Gastroesophageal sphincter (tissue), 4 donors: ENCODE results near the gene REEP1. TPM values are rescaled to one million over a fixed set of nuclear protein-coding genes. Genes with fewer than 3 reads are reported as not detected.

Experiments
- ATAC-seq: fragments of 150-250 bp; one replicate; pipeline ENCODE4 v1.9.1; 2016; ENCODE audit warnings: mild to moderate bottlenecking, moderate library complexity
- H3K27ac ChIP-seq, 4 donors: fragments of 200-600 bp; sonication (generic) in 3 of 4; 1 replicate in 3 of 4; 2 replicates in 1 of 4; pipeline ENCODE4 v1.5.1; 2016 to 2019
- H3K27me3 ChIP-seq: fragments of 200-600 bp; sonication (generic); one replicate; pipeline ENCODE4 v1.5.1; 2019
- H3K36me3 ChIP-seq, 2 donors: fragments of 200-600 bp; sonication (generic); one replicate each; pipeline ENCODE4 v1.5.1; 2019; ENCODE audit warnings: control low read depth in 1 of 2
- H3K4me1 ChIP-seq, 3 donors: fragments of 200-600 bp; sonication (generic); 1 replicate in 2 of 3; 2 replicates in 1 of 3; pipeline ENCODE4 v1.5.1; 2016 to 2019; ENCODE audit warnings: control low read depth in 2 of 3
- H3K4me3 ChIP-seq, 2 donors: fragments of 200-600 bp; sonication (generic); one replicate each; pipeline ENCODE4 v1.5.1; 2019; ENCODE audit warnings: mild to moderate bottlenecking in 1 of 2, moderate library complexity in 1 of 2
- H3K9me3 ChIP-seq, 3 donors: fragments of 200-600 bp; sonication (generic); one replicate each; pipeline ENCODE4 v1.5.1; 2017 to 2019; ENCODE audit warnings: control low read depth in 2 of 3
- EP300 ChIP-seq: sonication (generic); formaldehyde crosslinking; IDR thresholded peaks from one replicate; pipeline ENCODE4 v1.6.1; 2017; ENCODE audit warnings: antibody characterized with exemption, mild to moderate bottlenecking
- POLR2A ChIP-seq, 2 donors: fragments of 450-650 bp; IDR thresholded peaks; one replicate each; pipeline ENCODE4 v1.6.1; 2017; ENCODE audit warnings: antibody characterized with exemption in 2 of 2, mild to moderate bottlenecking in 2 of 2, moderate library complexity in 1 of 2
- POLR2AphosphoS5 ChIP-seq: sonication (generic); formaldehyde crosslinking; IDR thresholded peaks from one replicate; pipeline ENCODE4 v1.6.1; 2017; ENCODE audit warnings: antibody characterized with exemption
- WGBS, 2 donors: methylation state at CpG; one replicate each; pipeline ENCODE4 v1.1.5; 2018; ENCODE audit warnings: low coverage in 1 of 2; 5-methylcytosine and 5-hydroxymethylcytosine counted together
- small RNA-seq, 4 donors: library from RNA; depleted of rRNA; stranded (forward); fragments of <200 nt; gene quantifications; one replicate each; pipeline ENCODE3, GENCODE V24; 2016
- total RNA-seq, 4 donors: library from RNA; depleted of rRNA; stranded (reverse); fragments of >200 nt; gene quantifications; one replicate each; pipeline ENCODE4 v1.1.0, GENCODE V29; 2016
- TF ChIP-seq, protein P1 (sequence below), 4 experiments: fragments of 200-600 bp in 2 of 4; fragments of 450-650 bp in 2 of 4; sonication (generic) in 1 of 4; IDR thresholded peaks; one replicate each; pipeline ENCODE4 v1.5.1; 2017 to 2019; ENCODE audit warnings: antibody characterized with exemption in 4 of 4, mild to moderate bottlenecking in 2 of 4, moderate library complexity in 2 of 4

REEP1 gene
- total RNA-seq, 4 donors from 2014 or later: 22.9 to 107 (median 70.7) TPM

DNA sequence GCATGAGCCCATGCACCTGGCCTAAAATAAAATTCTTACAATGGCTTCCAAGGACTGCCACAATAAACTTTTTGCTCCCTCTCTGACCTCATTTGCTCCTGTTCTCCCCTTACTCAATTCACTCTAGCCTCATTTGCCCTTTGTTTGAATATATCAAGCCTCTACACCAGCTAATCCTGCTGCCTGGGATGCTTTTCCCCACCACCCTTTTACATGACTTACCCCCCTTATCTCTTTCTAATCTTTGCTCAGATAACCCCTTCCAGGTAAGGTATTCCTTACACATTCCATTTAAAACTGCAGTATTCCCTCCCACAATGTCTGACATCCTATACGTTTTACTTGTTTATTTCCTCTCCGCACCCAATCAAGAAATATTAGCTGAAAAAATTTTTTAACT is 164.8 kb downstream of the REEP1 start:
- no peaks in the 10 kb centered on the region for H3K9me3 ChIP-seq
- peaks cover 6 to 85% of the 10 kb centered on the region in 2 donors for H3K36me3 ChIP-seq
- H3K27me3 ChIP-seq: no peaks in the 10 kb centered on the region
- no peak overlapping the region for H3K4me3 ChIP-seq
- no peak overlapping the region for H3K27ac ChIP-seq
- peaks cover 0 to 6% (median 0%) of the 10 kb centered on the region in 3 donors for H3K4me1 ChIP-seq
- no peak for ATAC-seq
- WGBS, 2 donors: 8 to 75% methylated on average over 1 of the region's 2 CpGs
- TF ChIP-seq EP300 (no peak), POLR2AphosphoS5 (no peak), POLR2A (IDR thresholded peaks at IDR 0.05) (no peak)
- TF ChIP-seq, protein P1, sequence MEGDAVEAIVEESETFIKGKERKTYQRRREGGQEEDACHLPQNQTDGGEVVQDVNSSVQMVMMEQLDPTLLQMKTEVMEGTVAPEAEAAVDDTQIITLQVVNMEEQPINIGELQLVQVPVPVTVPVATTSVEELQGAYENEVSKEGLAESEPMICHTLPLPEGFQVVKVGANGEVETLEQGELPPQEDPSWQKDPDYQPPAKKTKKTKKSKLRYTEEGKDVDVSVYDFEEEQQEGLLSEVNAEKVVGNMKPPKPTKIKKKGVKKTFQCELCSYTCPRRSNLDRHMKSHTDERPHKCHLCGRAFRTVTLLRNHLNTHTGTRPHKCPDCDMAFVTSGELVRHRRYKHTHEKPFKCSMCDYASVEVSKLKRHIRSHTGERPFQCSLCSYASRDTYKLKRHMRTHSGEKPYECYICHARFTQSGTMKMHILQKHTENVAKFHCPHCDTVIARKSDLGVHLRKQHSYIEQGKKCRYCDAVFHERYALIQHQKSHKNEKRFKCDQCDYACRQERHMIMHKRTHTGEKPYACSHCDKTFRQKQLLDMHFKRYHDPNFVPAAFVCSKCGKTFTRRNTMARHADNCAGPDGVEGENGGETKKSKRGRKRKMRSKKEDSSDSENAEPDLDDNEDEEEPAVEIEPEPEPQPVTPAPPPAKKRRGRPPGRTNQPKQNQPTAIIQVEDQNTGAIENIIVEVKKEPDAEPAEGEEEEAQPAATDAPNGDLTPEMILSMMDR (IDR thresholded peaks at IDR 0.05): no peak

DNA sequence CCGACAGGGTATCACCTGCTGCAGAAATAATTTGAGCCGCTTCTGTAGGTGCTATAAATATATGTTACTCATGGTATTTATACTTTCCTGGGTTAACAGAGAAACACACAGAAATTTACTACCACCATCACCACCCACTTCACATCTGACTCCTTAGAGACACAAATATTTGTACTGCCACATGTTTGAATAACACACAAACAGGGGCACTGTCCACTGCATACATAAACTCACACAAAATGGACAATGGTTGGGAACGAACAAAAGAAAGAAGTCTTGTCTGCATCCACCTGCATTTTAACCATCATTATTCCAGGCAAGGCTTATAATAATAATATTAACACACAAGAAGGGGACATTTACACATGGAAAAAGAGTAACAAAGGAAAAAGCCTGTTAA is 166.1 kb downstream of the REEP1 start:
- Histone ChIP-seq H3K27ac (no peak overlapping the region), H3K4me3 (no peak overlapping the region), H3K9me3 (no peaks in the 10 kb centered on the region), H3K4me1 (peaks cover 0 to 6% (median 0%) of the 10 kb centered on the region in 3 donors), H3K36me3 (peaks cover 6 to 85% of the 10 kb centered on the region in 2 donors), H3K27me3 (no peaks in the 10 kb centered on the region)
- ATAC-seq: no peak
- WGBS, 2 donors: 68 to 86% methylated on average over 3 of the region's 3 CpGs
- TF ChIP-seq POLR2A (IDR thresholded peaks at IDR 0.05) (no peak), POLR2AphosphoS5 (no peak), EP300 (no peak)
- TF ChIP-seq, protein P1 (IDR thresholded peaks at IDR 0.05): no peak

DNA sequence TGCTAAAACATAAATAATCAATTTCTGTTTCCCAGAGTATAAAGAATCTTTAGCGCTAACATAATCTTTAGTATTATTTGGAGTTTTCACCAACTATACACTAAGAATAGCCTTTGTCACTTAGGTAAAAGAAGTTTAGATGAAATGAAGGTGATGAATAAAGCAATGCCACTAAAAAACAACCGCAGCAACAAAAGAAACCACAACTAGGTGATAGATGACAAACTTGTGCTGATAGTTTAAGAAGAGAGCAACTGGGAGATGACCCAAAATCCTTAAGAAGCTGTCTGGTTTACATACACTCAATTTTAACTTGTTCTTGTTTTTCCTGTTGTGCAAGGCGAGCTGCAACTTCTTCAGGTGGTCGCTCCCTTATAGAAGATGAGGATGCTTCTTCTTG is 167.0 kb downstream of the REEP1 start:
- H3K4me1 ChIP-seq: peaks cover 0 to 6% (median 0%) of the 10 kb centered on the region in 3 donors
- no peaks in the 10 kb centered on the region for H3K9me3 ChIP-seq
- no peaks in the 10 kb centered on the region for H3K27me3 ChIP-seq
- 88 to 93% methylated on average over 4 of the region's 4 CpGs for WGBS, 2 donors
- H3K36me3 ChIP-seq: peaks cover 8 to 85% of the 10 kb centered on the region in 2 donors
- ATAC-seq: no peak
- TF ChIP-seq, protein P1 (IDR thresholded peaks at IDR 0.05): no peak
- TF ChIP-seq POLR2A (IDR thresholded peaks at IDR 0.05) (no peak), EP300 (no peak), POLR2AphosphoS5 (no peak)
- no peak overlapping the region for H3K27ac ChIP-seq
- H3K4me3 ChIP-seq: no peak overlapping the region

Small RNA genes lying within 50 kb of the gene (small RNA-seq; reads per million reads assigned to genes)
- gene MIR4779: 0 reads per million in 4 donors
- 0 reads per million in 4 donors for gene RF00096
- 0 reads per million in 4 donors for gene RF00413

Other genes starting within 250 kb of the REEP1 start
- 10 to 100 TPM; 15.6 to 21.7 (median 17.7) TPM for gene POLR1A, start 231.7 kb downstream of the REEP1 start, total RNA-seq
- 10 to 100 TPM; 34.7 to 85.1 (median 58.5) TPM for gene PTCD3, start 231.4 kb downstream of the REEP1 start, total RNA-seq
- gene IMMT, start 142.2 kb downstream of the REEP1 start, total RNA-seq: 10 to 100 TPM; 57.3 to 72.3 (median 63.1) TPM
- 10 to 100 TPM; 21.7 to 36.4 (median 30.6) TPM for gene MRPL35, start 138.2 kb downstream of the REEP1 start, total RNA-seq
- 10 to 100 TPM; 40.5 to 81.8 (median 63.2) TPM for gene KDM3A, start 103.7 kb upstream of the REEP1 start, total RNA-seq
- gene CHMP3, start 225.8 kb upstream of the REEP1 start, total RNA-seq: 100 to 1,000 TPM; 206 to 236 (median 211) TPM